ENCODE measurements around the gene PODNL1.

The PODNL1 gene

GRCh38 chr19:13890136-13890535 is 48.1 kb downstream of the PODNL1 start:
- no peak for DNase-seq (ENCODE audit: low spot score)

- DNase-seq (ENCODE audit: low spot score): no peak
These were observed 49.9 kb downstream of the PODNL1 start for GRCh38 chr19:13888281-13888680.

- DNase-seq (ENCODE audit: low spot score): no peak
These were observed 50.7 kb downstream of the PODNL1 start for GRCh38 chr19:13887517-13887916.

- DNase-seq (ENCODE audit: low spot score): no peak
These were observed 51.2 kb downstream of the PODNL1 start for GRCh38 chr19:13887018-13887436.

GRCh38 chr19:13885826-13886365 is 52.3 kb downstream of the PODNL1 start:
- DNase-seq (ENCODE audit: low spot score): no peak

GRCh38 chr19:13884726-13885591 is 53.3 kb downstream of the PODNL1 start:
- no peak for DNase-seq (ENCODE audit: low spot score)

GRCh38 chr19:13883516-13884064 is 54.6 kb downstream of the PODNL1 start:
- DNase-seq (ENCODE audit: low spot score): no peak

- DNase-seq (ENCODE audit: low spot score): no peak
These were observed 55.4 kb downstream of the PODNL1 start for GRCh38 chr19:13882836-13883235.

GRCh38 chr19:13882419-13882795 is 55.8 kb downstream of the PODNL1 start:
- no peak for DNase-seq (ENCODE audit: low spot score)

- no peak for DNase-seq (ENCODE audit: low spot score)
These were observed 56.4 kb downstream of the PODNL1 start for GRCh38 chr19:13881692-13882418.

- DNase-seq (ENCODE audit: low spot score): no peak
These were observed 56.9 kb downstream of the PODNL1 start for GRCh38 chr19:13881251-13881691.

All from LoVo (cell line).